Endometrium (tissue), 2 donors: ENCODE results near the gene TDO2.
"Not testable (repeated sequence)": the region's sequence is repeated elsewhere in the genome, so short reads cannot be mapped to it uniquely, and the experiment has no call there.

ENCODE experiments used
- FAIRE-seq: peaks from 2 replicates; lab custom pipeline; 2012; peaks lifted over from hg19 to GRCh38; lab: Jason Lieb, UNC
- donor health status: control.
- donor health status: control.

Gene TDO2

GRCh38 chr4:155903453-155903852 lies at the start of gene TDO2:
Gene TDO2, plus strand, starts transcription at chr4:155903696. Its CDS starts 63 bp downstream, at chr4:155903759.
- FAIRE-seq: no peak

- no peak for FAIRE-seq
Observed at GRCh38 chr4:155854582-155855226, 48.8 kb upstream of the TDO2 start.

GRCh38 chr4:155855897-155856296 lies 47.6 kb upstream of the TDO2 start:
- no peak for FAIRE-seq

GRCh38 chr4:155866177-155866576 lies 37.3 kb upstream of the TDO2 start, which contains the start of gene ASIC5:
Gene ASIC5, minus strand, starts transcription at chr4:155866277. Its CDS starts 51 bp downstream, at chr4:155866226.
- no peak for FAIRE-seq

- no peak for FAIRE-seq
Observed at GRCh38 chr4:155875878-155876277, 27.6 kb upstream of the TDO2 start.

DNA sequence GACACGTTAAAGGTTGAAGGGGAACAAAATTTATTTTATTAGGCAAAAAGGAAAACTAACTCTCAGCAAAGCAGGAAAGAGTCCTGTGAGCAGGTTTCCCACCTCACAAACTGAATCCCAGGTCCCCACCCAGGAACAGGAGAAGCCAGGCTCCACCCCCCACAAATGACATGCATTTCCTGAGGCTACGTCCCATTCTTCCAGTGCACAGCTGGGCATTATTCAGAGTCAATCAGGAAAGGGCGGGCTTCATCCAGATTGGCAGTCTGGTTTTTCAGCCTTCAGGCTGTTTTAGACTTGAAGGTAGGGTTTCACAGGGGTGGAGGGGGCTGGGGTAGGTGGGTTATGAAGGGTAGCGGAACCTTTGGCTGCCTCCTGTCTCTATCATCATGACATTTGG lies 25.5 kb upstream of the TDO2 start:
- FAIRE-seq: no peak

DNA sequence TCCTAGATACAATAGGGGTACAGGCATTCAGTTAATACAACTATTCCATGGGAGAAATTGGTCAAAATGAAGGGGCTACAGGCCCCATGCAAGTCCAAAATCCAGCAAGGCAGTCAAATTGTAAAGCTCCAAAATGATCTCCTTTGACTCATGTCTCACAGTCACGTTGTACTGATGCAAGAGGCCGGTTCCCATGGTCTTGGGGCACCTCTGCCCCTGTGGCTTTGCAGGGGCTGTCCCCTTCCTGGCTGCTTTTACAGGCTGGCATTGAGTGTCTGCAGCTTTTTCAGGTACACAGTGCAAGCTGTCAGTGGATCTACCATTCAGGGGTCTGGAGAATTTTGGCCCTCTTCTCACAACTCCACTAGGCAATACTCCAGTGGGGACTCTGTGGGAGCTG lies 24.9 kb upstream of the TDO2 start:
- FAIRE-seq: no peak

- FAIRE-seq: no peak
Observed at GRCh38 chr4:155879767-155880166, 23.7 kb upstream of the TDO2 start.

GRCh38 chr4:155881555-155881954 lies 21.9 kb upstream of the TDO2 start:
- no peak for FAIRE-seq

DNA sequence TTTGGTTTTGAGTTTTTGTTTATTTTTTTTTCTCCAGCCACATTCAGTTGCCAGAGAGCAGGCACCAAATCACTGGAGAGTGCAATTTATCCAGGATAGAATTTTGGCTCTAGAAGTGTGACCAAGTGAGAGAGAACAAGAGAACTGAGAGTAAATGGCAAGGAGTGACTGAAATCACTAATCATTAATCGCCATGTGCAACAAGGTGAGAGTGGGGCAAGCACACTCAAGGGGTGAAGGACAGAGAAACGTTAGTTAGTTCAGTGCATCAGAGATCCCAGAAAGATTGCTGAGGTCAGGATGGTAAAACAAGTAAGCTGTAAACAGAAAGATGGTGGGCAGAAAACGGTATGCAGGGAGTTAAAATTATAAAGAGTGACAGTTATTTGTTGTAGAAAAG lies 19.6 kb upstream of the TDO2 start:
- FAIRE-seq: no peak

DNA sequence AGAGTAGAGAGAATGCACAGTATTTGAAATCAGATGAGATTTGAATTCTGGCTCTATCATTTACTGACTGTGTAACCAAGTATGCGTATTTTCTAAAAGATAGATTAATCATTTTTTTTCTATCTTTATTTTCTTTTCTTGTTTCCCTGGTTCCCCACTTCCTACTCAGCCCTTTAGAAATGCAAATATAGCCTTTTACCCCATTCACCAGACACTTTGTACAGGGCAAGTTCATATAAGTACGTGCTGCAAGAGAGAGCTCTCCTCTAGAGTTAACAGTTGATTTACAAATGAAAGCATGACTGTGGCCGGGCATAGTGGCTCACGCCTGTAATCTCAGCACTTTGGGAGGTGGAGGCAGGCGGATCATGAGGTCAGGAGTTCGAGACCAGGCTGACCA lies 17.8 kb upstream of the TDO2 start:
- no peak for FAIRE-seq

GRCh38 chr4:155887045-155887444 lies 16.5 kb upstream of the TDO2 start:
- FAIRE-seq: no peak

GRCh38 chr4:155887847-155888570 lies 15.5 kb upstream of the TDO2 start:
- FAIRE-seq: no peak

DNA sequence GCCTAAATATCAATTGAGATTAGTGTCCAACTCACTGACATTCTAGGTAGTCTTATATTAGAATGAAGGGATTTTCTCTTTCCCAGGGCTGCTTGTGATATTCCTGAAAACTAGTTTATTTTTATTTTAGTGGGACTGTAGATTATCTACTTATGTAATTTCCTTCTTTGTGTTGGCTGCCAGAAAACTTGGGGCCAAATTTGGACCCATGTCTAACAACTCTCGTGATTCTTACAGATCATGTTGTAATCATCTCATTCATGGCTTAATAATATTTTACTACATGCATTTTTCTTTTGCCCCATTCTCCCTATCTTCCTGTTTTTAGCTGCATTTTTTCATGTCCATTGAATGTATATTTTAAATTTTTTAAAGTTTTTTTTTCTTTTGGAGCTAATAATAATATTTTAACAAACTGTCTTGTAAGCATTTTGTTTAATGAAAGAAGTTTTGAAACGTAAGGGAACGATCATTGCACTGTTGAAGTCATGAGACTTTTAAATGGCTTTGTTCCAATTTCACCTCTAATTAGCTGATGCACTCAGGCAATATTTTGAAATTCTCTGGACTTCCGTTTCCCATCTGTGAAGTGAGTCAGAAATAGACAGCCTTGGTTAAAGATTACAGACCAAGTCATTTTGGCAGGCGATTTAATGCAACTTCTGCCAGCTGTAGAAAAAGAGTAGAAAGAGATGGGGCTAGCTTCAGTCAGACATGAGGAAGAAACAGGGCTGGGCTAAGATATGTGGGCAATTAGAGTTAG lies 14.3 kb upstream of the TDO2 start:
- FAIRE-seq: no peak

GRCh38 chr4:155889946-155890345 lies 13.6 kb upstream of the TDO2 start:
- no peak for FAIRE-seq

- no peak for FAIRE-seq
Observed at GRCh38 chr4:155891058-155891457, 12.4 kb upstream of the TDO2 start.

GRCh38 chr4:155898371-155898770 lies 5.1 kb upstream of the TDO2 start:
- FAIRE-seq: not testable (repeated sequence)

GRCh38 chr4:155899891-155900290 lies 3.6 kb upstream of the TDO2 start:
- FAIRE-seq: no peak

GRCh38 chr4:155900381-155900780 lies 3.1 kb upstream of the TDO2 start:
- no peak for FAIRE-seq

GRCh38 chr4:155901013-155901412 lies 2.5 kb upstream of the TDO2 start:
- no peak for FAIRE-seq

DNA sequence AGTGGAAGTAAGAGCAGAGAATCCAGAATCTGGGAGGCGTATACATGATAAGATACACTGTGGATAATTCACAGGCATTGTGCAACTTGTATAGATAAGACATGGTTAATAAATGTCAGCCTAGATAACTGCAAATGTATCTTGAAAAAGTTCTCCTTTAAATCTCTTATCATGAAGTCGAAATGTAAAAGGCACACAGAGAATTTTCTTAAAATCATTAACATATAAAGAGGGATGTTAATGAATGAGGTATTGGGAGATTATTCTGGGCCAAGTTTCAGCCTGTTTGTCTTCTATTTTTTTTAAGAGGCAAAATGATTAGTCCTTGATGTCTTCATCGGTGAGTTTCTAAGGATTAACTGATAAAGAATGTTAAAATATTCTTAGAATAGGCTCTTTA lies 835 bp downstream of the TDO2 start:
- FAIRE-seq: no peak

- FAIRE-seq: peak; percentile 53
Observed at GRCh38 chr4:155906554-155907247, 3.2 kb downstream of the TDO2 start.
